OCI-LY1 (cell line): ENCODE measurements around the gene SH3BP4.

ENCODE experiments used
- H2AFZ ChIP-seq: fragments of 200-600 bp; sonication (generic), shearing (Covaris generic); 2 replicates; pipeline ENCODE4 v1.6.0; 2014; ENCODE audit warnings: antibody characterized with exemption, mild to moderate bottlenecking, low read length
- H3F3A ChIP-seq: fragments of 200-600 bp; sonication (generic), shearing (Covaris generic); 2 replicates; pipeline ENCODE4 v1.6.0; 2014; ENCODE audit warnings: mild to moderate bottlenecking, antibody characterized with exemption, low read length, moderate library complexity; ENCODE audit not compliant: insufficient read depth
- H3K27ac ChIP-seq: fragments of 200-600 bp; sonication (generic); 2 replicates; pipeline ENCODE4 v1.5.1; 2014; ENCODE audit warnings: low read length, mixed run types, mild to moderate bottlenecking, low read depth; ENCODE audit not compliant: poor library complexity, severe bottlenecking
- H3K27me3 ChIP-seq: fragments of 200-600 bp; sonication (generic); 2 replicates; pipeline ENCODE4 v1.6.0; 2014; ENCODE audit warnings: antibody characterized with exemption, mild to moderate bottlenecking, low read length, moderate library complexity; ENCODE audit not compliant: insufficient read depth
- H3K36me3 ChIP-seq: fragments of 200-600 bp; sonication (generic); 2 replicates; pipeline ENCODE4 v1.6.1; 2014; ENCODE audit warnings: mild to moderate bottlenecking, antibody characterized with exemption, low read length, moderate library complexity, mixed read lengths; ENCODE audit not compliant: insufficient read depth
- H3K4me1 ChIP-seq: fragments of 200-600 bp; sonication (generic); 2 replicates; pipeline ENCODE4 v1.5.1; 2014; ENCODE audit warnings: mild to moderate bottlenecking, low read length, moderate library complexity; ENCODE audit not compliant: insufficient read depth, severe bottlenecking
- H3K4me2 ChIP-seq: fragments of 200-600 bp; sonication (generic), shearing (Covaris generic); 2 replicates; pipeline ENCODE4 v1.6.1; 2014; ENCODE audit warnings: low read length
- H3K4me3 ChIP-seq: fragments of 200-600 bp; sonication (generic); 2 replicates; pipeline ENCODE4 v1.5.1; 2014; ENCODE audit warnings: low read length, low read depth, mild to moderate bottlenecking, mixed read lengths; ENCODE audit not compliant: poor library complexity, severe bottlenecking
- H3K79me2 ChIP-seq: fragments of 200-600 bp; shearing (Covaris generic); 2 replicates; pipeline ENCODE4 v1.6.1; 2016; ENCODE audit warnings: mixed run types, low read length, mixed read lengths; ENCODE audit not compliant: insufficient read depth
- H3K9ac ChIP-seq: fragments of 200-600 bp; sonication (generic), shearing (Covaris generic); 2 replicates; pipeline ENCODE4 v1.6.1; 2014; ENCODE audit warnings: mild to moderate bottlenecking, low read length, mixed read lengths
- H3K9me2 ChIP-seq: fragments of 200-600 bp; sonication (generic), shearing (Covaris generic); 2 replicates; pipeline ENCODE4 v1.6.1; 2014; ENCODE audit warnings: low read depth, mild to moderate bottlenecking, low read length, mixed read lengths
- H3K9me3 ChIP-seq: fragments of 200-600 bp; shearing (Covaris generic); 2 replicates; pipeline ENCODE4 v1.6.1; 2014; ENCODE audit warnings: low read length, mixed read lengths
- H4K20me1 ChIP-seq: fragments of 200-600 bp; sonication (generic), shearing (Covaris generic); 2 replicates; pipeline ENCODE4 v1.6.0; 2016; ENCODE audit warnings: mild to moderate bottlenecking, low read length; ENCODE audit not compliant: insufficient read depth
- CTCF ChIP-seq: fragments of 200-600 bp; sonication (generic), shearing (Covaris generic); IDR thresholded peaks from 2 replicates; pipeline ENCODE4 v1.5.1; 2017; ENCODE audit warnings: mild to moderate bottlenecking, antibody characterized with exemption, low read length, moderate library complexity, mixed read lengths
- EZH2 ChIP-seq: fragments of 200-600 bp; sonication (generic), shearing (Covaris generic); IDR thresholded peaks from 2 replicates; pipeline ENCODE4 v1.8.0; 2017; ENCODE audit warnings: borderline replicate concordance, mixed run types, mild to moderate bottlenecking, antibody characterized with exemption, low read length, moderate library complexity, mixed read lengths

The SH3BP4 gene

GRCh38 chr2:234954551-234954992 is 2.8 kb downstream of the SH3BP4 start:
- H3K27me3 ChIP-seq, result no peaks in the 10 kb centered on the region
- TF ChIP-seq CTCF (no peak), EZH2 (no peak)
- H3K27ac ChIP-seq, result no peak overlapping the region
- no peak overlapping the region for H3K4me2 ChIP-seq
- H3F3A ChIP-seq, result no peaks in the 10 kb centered on the region
- no peaks in the 10 kb centered on the region for H4K20me1 ChIP-seq
- no peak overlapping the region for H3K4me3 ChIP-seq
- H3K36me3 ChIP-seq, result no peaks in the 10 kb centered on the region
- H3K9me3 ChIP-seq, result no peaks in the 10 kb centered on the region
- no peak overlapping the region for H2AFZ ChIP-seq
- no peak overlapping the region for H3K9ac ChIP-seq
- H3K9me2 ChIP-seq, result no peaks in the 10 kb centered on the region
- H3K79me2 ChIP-seq, result no peaks in the 10 kb centered on the region
- H3K4me1 ChIP-seq, result no peaks in the 10 kb centered on the region

- Histone ChIP-seq H3K79me2 (no peaks in the 10 kb centered on the region), H3K27ac (no peak overlapping the region), H3K9ac (no peak overlapping the region), H3K9me2 (no peaks in the 10 kb centered on the region), H3K27me3 (no peaks in the 10 kb centered on the region), H3F3A (no peaks in the 10 kb centered on the region), H3K4me1 (no peaks in the 10 kb centered on the region), H3K4me3 (no peak overlapping the region), H3K36me3 (no peaks in the 10 kb centered on the region), H3K4me2 (no peak overlapping the region), H3K9me3 (no peaks in the 10 kb centered on the region), H4K20me1 (no peaks in the 10 kb centered on the region), H2AFZ (no peak overlapping the region)
- TF ChIP-seq EZH2, result no peak
- no peak for TF ChIP-seq CTCF
Measured at GRCh38 chr2:234955091-234955591, 3.3 kb downstream of the SH3BP4 start.

- H3K27me3 ChIP-seq, result no peaks in the 10 kb centered on the region
- H3K27ac ChIP-seq, result no peak overlapping the region
- no peak overlapping the region for H3K4me3 ChIP-seq
- no peak for TF ChIP-seq EZH2
- TF ChIP-seq CTCF, result no peak
- no peaks in the 10 kb centered on the region for H4K20me1 ChIP-seq
- H3F3A ChIP-seq, result no peaks in the 10 kb centered on the region
- no peak overlapping the region for H2AFZ ChIP-seq
- H3K9me3 ChIP-seq, result no peaks in the 10 kb centered on the region
- no peaks in the 10 kb centered on the region for H3K9me2 ChIP-seq
- no peaks in the 10 kb centered on the region for H3K36me3 ChIP-seq
- H3K79me2 ChIP-seq, result no peaks in the 10 kb centered on the region
- H3K4me2 ChIP-seq, result no peak overlapping the region
- H3K4me1 ChIP-seq, result no peaks in the 10 kb centered on the region
- no peak overlapping the region for H3K9ac ChIP-seq
Measured at GRCh38 chr2:234955971-234956509, 4.2 kb downstream of the SH3BP4 start.
